GM19193 (cell line): ENCODE data around the gene LDLRAD1.

Source experiments
- POLR2A ChIP-seq: IDR thresholded peaks from 4 replicates; pipeline ENCODE4 v1.6.1; 2011; ENCODE audit not compliant: insufficient read depth, insufficient read length; ENCODE audit errors: extremely low read depth

Gene LDLRAD1

DNA sequence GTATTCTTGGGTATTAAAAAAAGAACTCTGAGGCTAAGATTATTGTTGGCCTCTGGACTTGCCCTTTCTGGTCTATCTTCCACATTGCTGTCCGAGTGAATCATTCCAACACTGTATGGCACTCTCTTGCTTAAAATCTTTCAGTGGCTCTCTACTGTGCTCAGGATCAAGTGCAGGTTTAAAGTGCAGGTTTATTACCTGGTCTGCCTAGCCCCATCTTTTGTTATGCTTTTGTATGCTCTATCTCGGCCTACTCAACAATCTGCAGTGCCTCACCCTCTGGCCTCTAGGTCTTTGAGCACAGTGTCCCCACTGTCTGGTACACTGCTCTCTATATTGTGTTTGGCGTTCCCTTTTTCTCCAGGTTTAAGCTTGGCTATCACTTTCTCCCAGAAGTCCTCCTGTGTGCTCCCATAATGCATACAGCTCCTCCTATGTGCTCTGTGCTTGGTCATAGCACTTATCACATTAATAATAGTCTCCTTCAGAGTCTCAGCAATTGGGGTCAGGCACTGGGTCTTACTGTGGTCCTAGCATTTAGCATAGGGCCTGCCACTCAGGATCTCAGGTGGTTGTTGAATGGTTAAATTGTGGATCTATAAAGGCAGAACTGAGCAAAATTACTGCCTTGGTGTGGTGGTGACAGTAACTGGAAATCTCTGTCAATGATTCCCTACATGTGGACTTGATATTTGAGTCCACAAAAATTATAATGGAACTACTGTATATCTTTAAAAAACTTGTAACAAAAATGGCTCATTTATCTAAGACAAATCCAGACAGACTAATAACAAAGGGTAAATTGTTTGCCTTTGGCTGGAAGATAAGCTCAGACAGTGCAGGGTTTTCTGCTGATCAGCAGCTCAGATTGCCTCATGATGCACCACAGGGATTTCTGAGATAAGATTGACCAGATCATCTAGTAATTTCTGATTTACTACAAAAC lies 10.6 kb upstream of the LDLRAD1 start:
- TF ChIP-seq POLR2A: no peak

DNA sequence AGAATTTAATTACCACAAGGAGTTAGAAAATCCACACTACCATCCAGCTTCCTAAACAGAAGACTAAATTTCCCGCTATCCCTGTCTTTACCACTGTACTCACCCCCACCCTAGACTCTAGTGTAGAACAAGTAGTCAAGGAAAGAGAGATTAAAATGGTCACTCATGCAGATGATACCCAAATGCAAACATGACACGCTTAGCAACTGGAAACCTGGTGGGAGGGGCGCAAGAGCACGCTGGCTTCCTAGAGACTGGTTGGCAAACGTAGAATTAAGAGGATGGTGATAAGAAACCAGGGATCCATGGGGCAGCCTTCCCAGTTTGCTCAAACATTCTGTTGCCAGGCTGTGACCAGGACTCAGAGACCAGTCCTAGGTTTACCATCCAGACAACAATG lies 9.9 kb upstream of the LDLRAD1 start:
- TF ChIP-seq POLR2A: no peak

GRCh38 chr1:54024358-54024757 lies 6.4 kb upstream of the LDLRAD1 start:
- TF ChIP-seq POLR2A: no peak

GRCh38 chr1:54018635-54019034 lies 649 bp upstream of the LDLRAD1 start:
- no peak for TF ChIP-seq POLR2A

- TF ChIP-seq POLR2A: no peak
These were observed 1.4 kb downstream of the LDLRAD1 start for GRCh38 chr1:54016343-54017282.

DNA sequence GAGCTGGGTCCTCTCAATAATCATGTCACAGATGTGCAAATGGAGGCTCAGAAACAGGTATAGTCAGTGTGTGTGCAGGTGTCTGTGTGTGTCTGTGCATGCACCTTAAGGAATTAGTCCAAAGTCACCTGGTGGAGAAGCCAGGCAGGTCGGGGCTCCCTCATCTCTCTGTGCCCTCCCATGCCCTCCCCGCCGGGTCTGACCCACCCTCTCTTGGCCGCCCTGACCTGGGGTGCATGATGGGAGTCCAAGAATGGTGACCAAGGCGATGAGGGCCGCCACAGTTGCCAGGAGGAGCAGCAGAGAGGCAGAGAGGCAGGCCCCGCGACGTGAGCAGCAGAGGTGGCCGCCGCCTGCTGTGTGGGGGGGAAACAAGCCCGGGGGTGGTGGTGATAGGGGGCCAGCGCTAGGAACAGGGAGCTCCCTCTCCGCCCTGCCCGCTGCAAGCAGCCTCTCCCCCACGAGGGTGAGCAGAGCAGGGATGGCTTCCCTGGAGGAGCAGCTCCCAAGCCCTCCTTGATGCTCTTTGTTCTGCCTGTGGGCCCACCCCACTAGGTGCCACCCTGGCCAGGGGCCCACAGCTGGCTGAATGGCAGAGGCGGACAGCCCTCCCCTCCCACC lies 3.9 kb downstream of the LDLRAD1 start:
- TF ChIP-seq POLR2A: no peak

DNA sequence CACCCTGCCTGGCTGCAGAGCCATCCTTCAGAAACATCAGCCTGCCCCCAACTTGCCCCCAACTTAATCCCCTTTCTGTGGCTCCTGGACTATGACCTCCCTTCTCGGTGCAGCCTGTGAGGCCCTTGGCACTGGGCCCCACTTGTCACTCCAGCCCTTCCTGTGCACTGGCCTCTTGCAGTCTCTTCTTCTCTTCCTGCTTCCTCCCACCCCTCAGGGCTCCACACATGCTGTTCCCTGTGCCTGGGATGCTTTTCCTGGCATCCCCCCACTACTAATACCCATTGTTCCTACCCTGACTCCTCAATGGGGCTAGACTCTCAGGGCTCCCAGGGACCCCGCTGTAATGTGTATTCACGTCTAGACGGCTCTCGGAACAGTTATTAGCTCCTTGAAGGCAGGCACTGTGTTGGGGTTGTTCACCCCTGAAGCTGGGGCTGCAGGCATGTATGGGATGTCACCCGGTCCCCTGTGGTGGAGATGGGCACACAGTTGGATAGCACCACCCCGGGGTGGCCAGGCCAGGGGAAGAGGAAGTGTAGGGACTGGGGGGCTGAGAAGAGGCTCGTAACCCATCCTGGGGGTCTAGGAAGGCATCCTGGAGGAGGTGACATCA lies 4.5 kb downstream of the LDLRAD1 start:
- no peak for TF ChIP-seq POLR2A

- TF ChIP-seq POLR2A: no peak
These were observed 5.1 kb downstream of the LDLRAD1 start for GRCh38 chr1:54012863-54013262.

DNA sequence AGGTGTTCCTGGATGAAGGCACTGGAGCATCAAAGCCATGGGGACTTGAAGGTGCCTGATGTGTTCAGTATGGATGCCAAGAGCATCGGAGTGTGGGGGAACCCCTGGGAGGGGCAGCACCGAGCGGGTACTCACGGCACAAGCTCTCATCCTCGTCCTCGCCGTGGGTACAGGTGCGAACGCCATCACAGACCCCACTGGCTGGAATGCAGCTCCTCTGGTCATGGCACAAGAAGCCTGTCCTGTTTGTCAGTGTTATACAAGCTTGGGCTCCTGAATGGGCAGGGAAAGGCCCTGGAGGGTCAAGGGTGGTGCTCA lies 6.0 kb downstream of the LDLRAD1 start:
- TF ChIP-seq POLR2A: no peak

DNA sequence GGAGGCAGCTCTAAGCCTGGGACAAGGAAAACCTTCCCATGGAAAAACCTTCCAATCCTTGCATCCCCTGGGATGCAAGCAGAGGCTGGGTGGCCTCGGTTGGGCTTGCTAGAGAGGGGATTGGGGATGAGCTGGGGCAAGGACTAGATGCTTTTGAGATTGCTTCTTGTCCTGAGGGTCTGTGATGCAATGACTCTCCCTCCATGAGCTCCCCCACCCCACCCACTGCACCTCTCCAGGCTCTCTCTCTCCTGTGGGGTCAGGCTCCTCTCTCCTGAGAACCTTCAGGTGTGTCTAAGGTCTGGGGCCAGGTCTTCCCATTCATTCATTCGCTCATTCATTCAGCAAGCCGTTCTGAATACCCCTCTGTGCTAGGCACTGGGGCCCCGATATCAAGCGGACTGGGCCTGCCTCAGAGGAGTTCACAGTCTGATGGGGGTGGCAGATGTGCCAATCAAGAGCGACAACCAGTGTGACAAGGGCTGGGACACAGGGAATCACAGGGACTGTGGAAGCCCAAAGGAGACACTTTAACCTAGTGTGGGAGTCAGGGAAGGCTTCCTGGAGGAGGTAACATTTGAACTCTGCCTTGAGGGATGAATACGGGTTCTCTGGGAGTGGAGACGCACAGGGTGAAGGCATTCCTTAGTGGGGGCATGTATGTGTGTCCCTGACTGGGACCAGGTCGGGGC lies 6.5 kb downstream of the LDLRAD1 start:
- TF ChIP-seq POLR2A: no peak

- TF ChIP-seq POLR2A: no peak
These were observed 7.4 kb downstream of the LDLRAD1 start for GRCh38 chr1:54010415-54011117.

DNA sequence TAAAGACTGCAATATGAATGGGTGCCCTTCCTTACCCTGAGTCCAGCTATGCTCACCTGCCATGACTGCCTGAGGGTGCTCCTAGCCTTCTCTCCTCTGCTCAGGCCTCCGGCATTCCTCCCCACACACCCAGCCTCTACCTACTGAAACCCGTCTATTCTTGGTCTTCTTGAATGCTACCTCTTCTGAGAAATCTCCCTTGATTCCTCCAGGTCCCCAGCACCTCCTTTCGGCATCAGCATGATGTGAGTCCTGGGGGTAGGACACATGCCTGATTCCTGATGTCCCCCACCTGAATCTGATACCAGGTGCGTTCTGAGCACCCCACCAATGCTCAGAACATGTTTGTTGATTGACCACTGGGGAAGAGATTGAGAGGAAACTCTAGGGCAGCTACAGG lies 8.6 kb downstream of the LDLRAD1 start:
- no peak for TF ChIP-seq POLR2A

DNA sequence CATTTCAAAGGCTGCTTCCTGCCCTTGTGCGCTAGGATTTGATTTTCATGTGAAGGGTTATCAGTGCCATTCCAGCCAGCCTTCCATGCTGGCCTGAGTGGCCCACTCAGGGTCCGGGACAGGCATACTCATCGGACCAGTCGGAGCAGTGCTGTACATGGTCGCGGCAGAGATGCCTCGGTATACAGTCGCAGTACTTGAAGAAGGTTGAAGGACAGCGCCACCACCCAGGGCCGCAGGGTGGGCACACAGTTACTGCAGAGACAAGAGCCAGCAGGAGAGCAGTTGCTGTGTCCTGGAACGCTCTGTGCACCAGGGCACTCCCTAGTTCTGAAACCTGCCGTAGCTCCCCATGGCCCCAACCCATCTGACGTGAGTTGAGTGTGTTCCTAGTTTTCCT lies 9.1 kb downstream of the LDLRAD1 start:
- TF ChIP-seq POLR2A: no peak

GRCh38 chr1:54007613-54008012 lies 10.4 kb downstream of the LDLRAD1 start:
- TF ChIP-seq POLR2A: no peak
